ENCODE data around the gene GIPR.
"Not testable (repeated sequence)": the region's sequence is repeated elsewhere in the genome, so short reads cannot be mapped to it uniquely, and the experiment has no call there.

Gene GIPR, protein sequence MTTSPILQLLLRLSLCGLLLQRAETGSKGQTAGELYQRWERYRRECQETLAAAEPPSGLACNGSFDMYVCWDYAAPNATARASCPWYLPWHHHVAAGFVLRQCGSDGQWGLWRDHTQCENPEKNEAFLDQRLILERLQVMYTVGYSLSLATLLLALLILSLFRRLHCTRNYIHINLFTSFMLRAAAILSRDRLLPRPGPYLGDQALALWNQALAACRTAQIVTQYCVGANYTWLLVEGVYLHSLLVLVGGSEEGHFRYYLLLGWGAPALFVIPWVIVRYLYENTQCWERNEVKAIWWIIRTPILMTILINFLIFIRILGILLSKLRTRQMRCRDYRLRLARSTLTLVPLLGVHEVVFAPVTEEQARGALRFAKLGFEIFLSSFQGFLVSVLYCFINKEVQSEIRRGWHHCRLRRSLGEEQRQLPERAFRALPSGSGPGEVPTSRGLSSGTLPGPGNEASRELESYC

DNA sequence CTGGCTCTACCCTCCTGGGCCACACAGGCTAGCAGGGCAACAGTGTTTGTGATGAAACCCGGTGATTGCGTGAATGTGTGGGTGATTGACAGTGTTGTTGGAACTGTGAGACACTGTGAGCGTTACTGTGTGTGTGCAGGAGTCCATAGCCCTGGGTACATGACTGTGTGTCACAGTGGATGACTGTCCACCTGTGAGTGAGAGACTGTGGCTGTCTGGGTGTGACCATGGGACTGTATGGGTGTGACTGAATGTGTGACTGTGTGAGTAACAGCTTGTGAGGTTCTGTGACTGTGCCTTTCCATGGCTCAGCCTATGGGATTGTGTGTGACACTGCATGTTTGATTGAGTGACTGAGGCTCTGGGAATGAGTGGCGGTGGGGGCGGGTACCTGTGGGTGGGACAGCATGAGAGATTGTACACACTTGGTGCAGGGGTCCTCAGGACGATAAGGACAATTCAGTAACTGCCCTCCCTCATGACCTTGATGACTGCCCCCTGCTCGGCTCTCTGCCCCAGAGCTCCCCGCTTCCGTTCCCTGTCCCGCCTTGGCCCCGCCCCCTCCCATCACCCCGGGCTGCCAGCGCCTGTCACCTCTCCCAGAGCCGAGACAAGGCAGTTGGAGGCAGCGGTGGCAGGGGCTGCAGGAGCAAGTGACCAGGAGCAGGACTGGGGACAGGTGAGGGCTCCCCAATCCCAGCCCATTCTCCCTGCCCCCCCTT lies at the start of gene GIPR:
Gene GIPR (plus strand): TSS at position 602 of the 722 bp plus-strand sequence. CDS start 1,300 bp downstream, outside the sequence.
- peak; percentile 80 to 84 for DNase-seq

DNA sequence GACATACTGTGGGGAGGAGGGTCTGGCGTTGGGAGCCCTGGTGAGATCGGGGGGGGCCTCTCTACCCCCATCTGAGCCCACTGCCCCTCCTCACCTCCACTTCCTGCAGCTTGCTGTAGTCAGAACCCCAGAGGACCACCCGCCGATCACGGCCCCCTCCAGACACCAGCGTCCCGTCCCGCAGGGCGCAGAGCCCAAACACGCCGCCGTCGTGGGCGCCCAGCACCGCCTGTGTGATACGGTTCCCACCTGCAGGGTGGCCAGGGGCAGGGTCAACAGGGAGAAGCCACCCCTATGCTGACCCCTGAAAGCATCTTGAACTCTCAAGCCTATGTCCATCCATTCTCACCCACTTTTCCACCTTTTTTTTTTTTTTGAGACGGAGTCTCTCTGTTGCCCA lies 46.6 kb upstream of the GIPR start:
- no peak for DNase-seq

DNA sequence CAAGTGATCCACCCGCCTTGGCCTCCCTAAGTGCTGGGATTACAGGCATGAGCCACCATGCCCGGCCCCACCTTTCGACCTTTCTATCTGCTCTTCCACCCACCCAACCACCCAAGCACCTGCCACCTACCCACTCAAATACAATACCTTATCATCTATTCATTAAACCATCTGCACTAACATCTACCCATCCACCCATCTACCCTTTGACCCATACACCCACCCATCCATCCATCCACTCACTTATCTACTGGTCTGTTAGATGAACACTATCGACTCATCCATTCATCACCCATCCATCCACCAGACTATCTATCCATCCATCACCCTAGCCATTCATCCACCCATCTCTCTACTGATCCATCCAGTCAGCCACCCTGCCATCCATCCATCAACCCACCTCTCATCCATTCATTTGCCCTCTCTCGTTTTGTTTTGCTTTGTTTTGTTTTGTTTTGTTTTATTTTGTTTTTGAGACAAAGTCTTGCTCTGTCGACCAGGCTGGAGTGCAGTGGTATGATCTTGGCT lies 46.0 kb upstream of the GIPR start:
- no peak for DNase-seq

DNA sequence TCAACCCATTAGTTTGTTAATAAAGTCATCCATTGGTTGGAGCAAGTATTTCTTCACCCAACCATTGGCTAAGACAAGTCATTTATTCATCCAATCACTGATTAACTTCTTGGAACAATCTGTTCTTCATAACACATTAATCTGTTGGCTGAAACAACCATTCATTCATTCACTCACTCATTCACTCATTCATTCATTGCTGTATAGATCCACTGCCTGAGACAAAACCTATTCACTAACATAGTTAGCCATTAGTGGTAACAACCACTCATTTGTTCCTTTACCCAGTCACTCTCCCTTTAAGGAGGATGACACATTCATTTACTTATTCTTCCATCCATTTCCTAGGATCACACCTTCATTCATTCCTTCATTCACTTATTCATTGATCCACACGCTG lies 44.0 kb upstream of the GIPR start:
- no peak for DNase-seq

GRCh38 chr19:45628219-45628618 lies 39.8 kb upstream of the GIPR start:
- DNase-seq, result not testable (repeated sequence)

- no peak for DNase-seq
Observed at GRCh38 chr19:45629704-45630103, 38.3 kb upstream of the GIPR start.

- DNase-seq, result peak in 1 of 2 experiments; percentile 54
Observed at GRCh38 chr19:45630463-45630862, 37.6 kb upstream of the GIPR start.

DNA sequence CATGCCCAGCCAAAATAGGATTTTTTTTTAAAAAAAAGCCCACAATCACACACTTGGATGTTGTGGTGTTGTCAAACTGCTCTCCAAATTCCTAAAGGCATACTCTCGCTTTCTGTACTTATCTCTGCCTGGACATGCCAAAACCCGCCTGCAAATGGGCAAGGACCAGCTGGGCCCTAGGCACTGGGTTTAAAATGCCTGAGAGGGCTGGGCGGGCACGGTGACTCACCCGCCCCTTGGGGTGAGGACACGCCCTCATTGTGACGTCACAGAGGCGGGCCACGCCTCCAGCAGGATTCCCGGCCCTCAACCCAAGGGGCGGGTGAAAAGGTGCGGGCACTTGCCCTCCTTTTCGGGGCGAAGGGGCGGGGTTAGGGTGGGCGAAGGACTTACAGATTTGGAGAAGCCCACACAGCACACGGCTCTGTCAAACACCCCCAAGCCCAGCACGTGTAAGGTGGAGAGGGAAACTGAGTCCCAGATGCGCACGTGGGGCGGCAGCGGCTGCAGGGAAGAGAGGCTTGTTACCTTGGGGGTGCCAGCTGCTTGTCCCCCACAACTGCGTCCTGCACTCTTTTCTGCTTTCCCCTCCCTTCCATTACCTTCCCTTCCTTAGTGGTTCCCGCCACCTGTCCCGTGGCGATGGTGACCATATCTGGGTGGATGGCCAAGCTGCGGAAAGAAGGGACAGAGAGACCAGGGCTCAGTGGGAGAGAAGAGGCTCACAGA lies 35.4 kb upstream of the GIPR start:
- DNase-seq, result peak; percentile 72 to 73

DNA sequence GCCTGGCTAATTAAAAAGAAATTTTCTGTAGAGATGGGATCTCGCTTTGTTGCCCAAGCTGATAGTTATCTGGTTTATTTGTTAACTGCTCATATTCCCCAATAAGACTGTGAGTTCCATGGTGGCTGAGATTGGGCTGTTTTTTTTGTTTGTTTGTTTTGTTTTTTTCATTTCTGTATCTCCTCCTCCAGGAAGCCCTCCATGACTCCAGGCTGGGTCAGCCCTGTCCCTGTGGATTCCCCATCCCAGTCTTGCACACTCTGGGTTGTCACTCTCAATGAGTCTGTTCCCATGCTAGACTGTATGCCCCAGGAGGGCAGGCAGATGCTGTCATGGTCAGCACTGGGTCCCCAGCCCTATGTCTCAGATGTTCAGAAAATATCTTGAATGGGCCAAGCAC lies 31.7 kb upstream of the GIPR start:
- DNase-seq, result no peak

DNA sequence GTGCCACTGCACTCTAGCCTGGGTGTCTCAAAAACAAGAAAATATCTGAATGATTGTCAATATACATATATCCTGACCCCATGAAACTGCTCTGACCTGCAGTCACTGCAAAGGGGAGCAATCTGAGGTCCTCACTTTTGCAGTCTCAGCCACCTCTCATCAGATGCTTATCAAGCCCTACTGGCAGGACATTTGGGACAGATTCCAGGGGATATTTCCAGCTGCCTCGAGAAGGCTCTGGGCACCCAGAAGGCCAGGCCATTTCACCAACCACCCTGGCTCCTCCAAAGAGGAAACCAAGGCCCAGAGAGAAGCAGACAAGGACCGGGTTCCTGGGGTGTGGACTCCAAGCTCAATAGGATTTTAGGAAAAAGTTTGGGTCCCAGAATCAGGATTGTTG lies 31.1 kb upstream of the GIPR start:
- DNase-seq, result no peak

DNA sequence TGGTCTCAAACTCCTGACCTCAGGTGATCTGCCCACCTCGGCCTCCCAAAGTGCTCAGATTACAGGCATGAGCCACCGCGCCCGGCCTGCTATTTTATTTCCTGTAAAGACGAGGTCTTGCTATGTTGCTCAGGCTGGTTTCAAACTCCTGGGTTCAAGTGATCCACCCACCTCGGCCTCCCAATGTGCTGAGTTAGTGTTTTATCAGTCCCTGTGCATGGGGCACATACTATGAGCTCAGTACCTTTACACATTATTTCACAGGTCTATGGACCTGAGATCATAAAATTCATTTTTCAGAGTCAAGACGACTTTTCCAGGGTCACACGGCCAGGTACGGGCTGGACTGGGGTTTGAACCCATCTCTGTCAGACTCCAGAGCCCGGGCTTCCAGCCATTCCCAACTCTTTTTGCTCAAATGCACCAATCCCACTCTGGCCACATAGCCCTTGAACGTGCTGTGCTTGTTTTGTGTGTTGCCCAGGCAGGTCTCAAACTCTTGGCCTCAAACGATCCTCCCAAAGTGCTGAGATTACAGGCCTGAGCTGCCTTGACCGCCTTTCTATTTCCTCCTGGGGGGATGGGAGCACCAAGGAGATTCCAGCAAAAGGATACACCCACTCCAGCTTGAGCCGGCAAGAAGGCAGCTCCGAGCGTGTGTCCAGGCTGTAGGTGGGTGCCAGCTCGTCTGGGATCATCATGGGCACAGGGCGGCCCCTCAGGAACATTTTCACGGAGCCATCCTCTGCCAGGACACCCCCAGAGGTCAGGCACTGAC lies 29.9 kb upstream of the GIPR start:
- no peak for DNase-seq

GRCh38 chr19:45638930-45639729 lies 28.9 kb upstream of the GIPR start, which contains the start of gene EML2:
EML2 (minus strand) TSS chr19:45639397; CDS start chr19:45639376, 21 bp downstream.
- DNase-seq, result peak; percentile 65 to 69

DNA sequence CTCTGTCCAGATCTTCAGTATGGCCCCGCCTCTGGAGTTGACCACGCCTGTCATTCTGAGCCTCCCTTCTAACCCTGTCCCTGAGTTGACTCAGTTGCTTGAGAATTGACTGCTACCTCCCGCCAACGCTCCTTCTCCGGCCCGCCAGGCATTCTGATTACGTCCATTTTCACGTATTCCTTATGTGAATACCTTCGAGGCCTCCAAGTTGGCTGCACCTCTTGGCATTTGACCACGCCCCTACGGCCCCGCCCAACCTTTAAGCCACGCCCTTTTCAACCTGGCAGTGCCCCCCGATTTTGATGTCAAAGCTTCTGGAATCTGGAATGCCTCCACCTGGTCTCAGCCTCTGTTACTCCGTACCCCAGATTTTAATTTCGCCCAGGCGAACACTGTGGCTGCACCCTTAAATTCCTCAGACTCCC lies 27.2 kb upstream of the GIPR start:
- DNase-seq, result peak; percentile 75 to 81

- peak; percentile 97 to 98 for DNase-seq
Observed at GRCh38 chr19:45641274-45642105, 26.5 kb upstream of the GIPR start.

DNA sequence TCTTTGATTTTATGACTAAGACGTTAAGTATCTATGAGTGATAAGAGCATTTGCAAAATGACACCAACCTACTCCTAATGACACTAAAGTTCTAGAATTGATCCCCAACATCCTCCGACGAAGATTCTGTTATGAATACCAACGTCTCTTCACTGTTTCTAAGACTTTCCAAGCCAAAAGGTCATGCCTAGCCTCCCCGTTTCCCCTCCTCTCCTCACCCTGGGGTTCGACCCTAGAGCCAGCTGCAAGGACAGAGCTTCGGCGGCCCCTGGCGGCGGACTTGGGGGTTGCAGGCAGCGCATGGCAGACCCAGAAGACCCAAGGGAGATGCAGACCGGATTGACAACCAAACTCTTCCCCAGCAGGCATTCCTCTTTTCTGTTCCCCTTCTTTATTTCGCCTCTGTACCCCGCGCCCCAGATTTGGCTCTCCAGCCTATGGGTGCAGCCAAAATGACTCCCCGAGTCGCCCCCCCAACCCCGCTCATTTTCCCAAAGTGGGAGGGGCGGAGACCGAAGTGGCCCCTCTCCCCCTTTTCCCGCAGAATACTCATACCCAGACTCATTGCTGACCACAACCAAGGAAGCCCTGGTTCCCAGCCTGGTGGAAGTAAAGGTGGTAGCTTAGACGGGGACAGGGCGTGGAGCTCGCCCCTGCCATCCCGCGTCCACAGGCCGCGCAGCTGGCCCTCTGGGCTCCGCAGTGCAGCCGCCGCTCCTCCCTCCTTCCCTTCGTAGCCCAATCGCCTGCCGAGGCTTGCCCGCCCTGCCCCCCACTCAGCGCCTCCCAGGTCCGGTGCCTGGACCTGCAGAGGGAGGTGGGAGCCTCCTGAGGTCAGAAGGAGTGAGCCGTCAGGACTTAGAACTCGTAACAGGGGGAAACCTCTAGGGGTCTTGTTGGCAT lies 24.7 kb upstream of the GIPR start:
- DNase-seq, result peak; percentile 98 to 99

DNA sequence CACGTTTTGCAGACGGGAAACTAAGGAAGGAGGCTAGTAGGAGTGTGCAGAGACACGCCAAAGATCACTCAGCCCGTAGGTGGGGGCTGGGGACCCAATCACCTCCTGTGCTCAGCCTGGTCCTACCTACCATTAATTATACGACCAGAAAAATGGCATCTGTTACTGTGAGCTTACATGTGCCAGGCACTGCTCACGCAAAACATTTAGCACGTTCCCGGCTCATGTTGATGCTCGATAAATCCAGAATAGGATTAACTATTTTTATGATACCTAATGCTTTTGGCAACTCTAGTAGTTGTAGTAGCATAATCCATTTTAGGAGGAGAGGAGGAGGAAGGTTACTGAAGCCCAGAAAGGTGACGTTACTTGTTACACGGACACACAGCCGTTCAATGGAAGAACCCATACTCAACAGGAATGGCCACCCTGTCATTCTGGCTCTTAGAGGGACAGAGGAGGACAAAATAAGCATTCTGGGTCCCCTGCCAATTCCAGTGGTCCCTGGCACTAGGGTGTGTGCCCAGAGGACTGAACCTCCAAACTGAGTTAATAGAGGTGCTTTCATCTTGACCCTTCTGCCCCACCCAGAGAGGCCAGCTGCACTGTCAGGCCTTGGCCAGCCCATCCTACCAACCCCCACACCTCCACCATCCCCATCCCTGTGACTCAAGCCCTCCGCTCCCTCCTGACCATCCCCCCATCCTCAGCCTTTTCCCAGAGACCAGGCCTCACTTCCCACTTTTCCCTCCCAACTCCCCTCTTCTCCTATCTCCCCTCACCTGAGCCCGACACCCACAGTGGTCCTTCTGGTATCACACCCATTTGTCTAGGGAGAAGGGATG lies 23.9 kb upstream of the GIPR start:
- DNase-seq, result no peak

DNA sequence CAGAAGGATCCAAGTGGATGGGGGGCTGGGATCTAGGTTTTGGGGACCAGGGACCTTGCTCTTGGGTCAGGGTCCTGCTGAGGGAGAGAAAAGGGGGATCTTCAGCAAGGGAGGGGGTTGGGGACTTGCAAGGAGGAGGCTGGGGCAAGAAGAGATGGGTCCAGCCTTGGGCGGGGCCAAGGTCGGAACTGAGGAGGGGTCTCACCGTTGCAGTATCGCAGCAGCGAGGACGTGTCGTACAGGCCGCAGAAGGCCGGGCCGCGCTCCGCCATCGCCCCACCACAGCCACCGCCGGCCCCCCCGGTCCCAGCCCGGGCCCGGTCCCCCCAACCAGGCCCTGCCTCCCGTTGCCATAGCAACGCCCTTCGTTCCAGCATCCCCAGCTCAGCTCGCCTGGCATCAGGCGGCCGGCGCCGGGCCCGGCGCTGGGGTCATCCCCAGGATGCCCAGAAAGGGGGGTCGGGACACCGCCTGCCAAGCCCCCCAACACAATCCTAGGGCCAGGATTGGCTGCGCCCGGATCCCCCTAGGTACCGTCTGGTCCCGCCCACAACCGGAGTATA lies 22.9 kb upstream of the GIPR start:
- DNase-seq, result no peak

Data from activated CD4-positive, alpha-beta T cell treated with anti-CD3 and anti-CD28 coated beads, Interleukin-2, amount 50 U/mL, for 48 hours (primary cell).